ENCODE data around the gene TSPAN14. TPM values are rescaled to one million over a fixed set of nuclear protein-coding genes. Genes with fewer than 3 reads are reported as not detected.

Gene TSPAN14
- total RNA-seq, 1 donor from 2014 or later, result 35.7 TPM

DNA sequence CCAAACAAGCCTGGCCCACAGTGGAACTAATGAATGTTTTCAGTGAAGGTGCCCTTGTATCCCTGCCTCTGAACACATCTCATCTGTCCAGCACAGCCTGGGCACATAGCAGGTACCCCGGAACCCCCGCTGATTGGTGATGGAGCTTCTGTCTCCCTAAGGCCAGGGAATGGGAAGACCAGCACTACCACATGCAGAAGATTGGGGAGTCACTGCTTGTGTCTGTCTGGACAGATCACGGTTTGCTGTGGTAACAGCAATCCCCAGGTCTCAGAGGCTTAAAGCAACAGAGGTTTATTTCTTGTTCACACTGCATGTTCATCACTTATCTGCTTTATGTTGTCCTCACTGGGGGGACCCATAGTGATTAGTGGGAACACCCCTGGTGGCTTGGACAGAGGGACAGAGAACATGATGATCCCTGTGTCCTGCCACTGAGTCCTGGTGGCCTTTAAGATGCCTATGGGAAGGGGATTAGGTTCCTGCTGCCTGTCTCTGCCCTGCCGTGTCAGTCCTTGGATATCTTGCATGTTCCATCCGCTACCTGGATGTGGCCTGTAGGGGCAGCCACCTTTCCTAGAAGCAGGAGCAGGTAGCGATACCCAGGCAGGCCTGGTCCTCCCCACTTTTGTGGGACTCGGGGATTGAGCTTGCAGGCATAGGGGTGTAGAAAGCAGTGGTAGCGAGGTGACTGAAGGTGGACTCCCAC lies 3.6 kb downstream of the TSPAN14 start:
- DNase-seq, result no peak

DNA sequence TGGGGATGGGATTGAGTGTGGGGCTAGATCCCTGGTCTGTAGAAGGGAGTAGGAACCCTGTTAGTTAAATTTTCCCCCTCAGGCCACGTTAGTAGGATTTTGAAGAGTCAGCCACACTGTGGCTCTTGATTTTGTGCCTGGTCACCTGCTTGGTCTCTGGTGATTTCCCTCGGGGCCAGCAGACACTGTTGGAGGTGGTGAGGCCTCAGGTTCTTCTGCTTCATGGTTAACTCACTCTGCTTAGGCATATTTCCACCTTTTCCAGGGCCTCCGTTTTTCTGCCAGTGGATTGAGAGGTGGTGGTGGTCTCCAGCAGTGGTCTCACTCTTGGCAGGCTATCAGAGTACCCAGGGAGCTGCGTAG lies 4.1 kb downstream of the TSPAN14 start:
- no peak for DNase-seq

DNA sequence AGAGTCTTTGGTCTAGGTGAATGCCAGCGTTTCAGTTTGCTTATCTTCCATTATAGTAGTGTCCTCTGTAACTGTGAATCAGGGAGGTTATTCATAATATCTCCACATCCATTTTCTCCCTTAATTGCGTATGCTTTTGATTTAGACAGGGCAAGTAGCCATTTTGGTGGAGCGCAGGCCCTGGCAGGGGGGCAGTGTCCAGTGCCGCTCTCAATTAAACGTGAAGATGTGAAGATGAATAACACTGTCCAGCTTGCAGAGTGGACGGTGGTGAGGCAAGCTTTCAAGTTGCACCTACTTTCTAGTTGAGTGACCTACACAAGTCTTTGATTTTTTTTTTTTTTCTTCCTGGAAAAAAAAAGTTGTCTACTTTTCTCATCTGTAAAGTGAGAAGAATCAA lies 4.5 kb downstream of the TSPAN14 start:
- no peak for DNase-seq

DNA sequence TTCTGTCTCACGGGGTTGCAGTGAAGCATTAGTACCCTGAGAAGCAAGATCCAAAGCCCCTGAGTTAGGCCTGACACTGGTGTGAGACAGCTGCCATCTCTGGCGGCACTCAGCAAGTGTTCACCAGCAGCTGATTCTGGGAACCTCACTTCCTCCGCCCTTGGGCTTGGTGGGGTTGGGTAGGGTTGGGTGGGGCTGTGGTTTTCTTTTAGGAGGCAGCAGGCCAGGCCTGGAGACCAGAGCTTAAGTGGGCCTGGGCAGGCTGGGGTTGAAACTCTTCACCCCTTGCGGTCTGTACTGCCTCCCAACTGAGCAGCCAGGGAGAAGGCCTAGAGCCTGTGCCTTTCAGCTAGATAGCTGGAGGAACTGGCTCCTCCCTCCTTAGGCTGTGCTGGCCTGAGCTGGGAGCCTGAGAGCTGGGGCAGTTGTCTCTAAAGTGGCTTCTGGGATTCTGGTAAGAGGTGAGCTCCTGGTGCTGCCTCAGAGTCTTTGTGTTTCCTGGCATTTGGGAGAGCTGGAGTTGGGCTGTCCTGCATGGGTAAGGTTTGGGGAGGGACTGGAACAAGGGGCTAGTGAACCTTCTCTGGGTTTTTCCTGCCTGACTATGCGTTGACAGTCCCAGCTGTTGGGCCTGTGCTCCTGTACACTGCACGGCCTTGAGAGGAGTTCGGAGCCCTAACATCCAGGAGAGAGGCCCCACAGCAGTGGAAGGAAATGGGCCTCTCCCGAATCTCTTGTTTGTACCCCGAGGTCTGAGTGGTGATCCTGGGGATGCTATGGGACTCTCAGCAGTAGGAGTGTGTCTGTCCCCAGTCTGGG lies 5.1 kb downstream of the TSPAN14 start:
- no peak for DNase-seq

DNA sequence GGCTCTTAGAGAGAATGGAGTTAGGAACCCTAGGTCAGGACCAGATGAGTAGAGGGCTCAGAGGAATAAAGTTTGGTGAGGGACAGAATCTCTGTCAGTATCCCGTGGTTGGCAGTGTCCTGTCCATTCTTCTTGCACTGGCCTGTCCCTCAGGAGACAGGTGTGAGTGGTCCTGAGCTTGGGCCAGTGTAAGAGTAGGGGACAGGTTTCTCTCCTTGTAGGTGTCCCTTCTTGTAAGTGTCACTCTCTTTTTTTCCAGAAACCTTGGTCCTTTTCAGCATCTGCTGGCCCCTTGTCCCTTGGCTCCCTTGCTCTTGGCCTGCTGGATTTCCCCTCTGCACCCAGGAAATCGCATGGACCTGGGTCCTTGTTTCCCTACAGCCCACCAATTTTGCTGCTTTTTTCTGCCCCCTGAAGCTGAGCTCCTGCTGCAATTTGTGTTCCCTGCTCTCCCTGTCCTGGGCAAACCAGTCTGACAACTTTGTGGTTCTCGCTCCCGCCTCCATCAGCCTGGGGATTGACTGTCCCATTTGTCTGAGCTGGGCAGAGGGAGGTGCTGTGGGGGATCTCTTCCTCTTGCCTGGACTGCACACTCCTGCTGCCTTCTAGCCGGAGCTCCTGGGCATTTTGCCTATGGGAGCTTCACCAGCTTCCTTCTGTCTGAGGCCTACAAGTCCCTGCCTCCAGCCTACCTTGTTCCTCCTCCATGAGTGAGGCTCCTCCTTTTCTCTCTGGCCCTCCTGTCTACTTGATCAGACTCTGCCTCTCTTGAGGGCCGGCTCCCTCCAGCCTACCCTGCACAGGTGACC lies 6.5 kb downstream of the TSPAN14 start:
- DNase-seq, result peak; percentile 73

DNA sequence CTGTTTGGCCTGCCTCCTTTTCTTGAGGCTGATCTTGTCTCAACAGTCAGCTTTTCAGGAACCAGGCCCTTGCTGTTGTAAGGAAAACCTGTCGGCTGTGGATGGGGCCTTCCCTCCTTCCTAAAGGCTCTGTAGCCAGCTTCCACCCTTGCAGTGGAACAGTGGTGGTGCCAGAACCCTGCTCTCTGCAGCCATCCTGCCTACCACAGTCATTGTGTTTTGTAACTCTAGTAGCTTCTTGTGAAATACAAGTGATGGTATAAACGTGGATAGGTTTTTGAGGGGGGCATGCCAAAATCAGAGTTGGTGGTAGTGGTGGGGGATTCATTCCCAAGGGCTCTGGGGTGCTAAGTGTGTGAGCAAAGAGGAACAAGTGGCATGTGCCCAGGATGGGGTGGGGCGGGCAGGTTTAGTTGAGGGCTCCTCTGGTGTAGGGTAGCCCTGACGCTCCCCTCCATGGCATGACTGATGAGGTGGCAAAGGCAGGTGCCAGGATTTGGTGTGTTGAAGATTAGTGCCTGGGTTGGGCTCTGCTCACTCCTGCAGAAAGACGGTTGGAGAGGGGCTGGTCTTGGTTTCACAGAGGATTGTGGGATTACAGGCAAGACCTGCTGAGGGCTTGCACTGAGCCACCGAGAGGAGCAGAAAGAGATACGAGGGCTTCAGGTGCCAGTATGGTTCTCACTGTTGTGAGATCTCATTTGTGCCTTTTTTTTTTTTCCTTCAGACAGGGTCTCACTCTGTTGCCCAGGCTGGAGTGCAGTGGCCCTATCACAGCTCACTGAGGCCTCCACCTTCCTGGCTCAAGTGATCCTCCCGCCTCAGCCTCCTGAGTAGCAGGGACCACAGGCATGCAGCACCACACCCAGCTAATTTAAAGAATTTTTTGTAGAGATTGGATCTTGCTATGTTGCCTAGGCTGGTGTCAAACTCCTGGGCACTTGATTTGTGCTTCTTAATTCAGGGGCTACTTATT lies 7.4 kb downstream of the TSPAN14 start:
- DNase-seq, result no peak

DNA sequence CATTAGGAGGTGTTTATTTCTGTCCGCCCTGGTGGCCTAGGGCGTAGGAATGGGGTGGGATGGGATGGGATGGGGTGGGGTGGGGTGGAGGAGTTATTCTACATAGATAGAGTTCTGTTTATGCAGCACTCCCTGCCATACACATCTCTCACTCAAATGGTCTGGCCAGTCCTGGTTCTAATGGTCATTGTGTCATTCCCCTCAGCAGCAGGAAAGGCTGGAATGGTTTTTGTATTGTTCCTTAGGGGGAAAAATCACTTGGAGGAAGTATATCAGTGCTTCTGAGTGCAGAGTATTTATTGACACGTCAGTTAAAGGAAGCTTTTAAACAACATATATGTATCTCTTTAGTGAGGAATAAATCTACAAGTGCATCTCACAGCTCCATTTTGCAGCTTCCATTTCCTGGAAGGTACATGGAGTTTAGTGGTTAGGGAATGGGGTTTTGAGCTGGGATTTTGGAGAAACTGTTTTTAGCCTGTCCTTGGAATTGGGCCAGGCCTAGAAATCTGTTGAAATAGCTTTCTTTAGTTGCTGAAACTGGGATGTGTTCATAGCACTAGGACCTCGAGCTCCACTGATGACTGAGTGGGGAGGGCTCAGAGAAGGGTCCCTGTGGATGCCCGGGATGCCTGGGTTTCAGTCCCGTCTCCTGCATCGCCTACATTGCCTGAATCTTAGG lies 8.3 kb downstream of the TSPAN14 start:
- peak; percentile 41 for DNase-seq

DNA sequence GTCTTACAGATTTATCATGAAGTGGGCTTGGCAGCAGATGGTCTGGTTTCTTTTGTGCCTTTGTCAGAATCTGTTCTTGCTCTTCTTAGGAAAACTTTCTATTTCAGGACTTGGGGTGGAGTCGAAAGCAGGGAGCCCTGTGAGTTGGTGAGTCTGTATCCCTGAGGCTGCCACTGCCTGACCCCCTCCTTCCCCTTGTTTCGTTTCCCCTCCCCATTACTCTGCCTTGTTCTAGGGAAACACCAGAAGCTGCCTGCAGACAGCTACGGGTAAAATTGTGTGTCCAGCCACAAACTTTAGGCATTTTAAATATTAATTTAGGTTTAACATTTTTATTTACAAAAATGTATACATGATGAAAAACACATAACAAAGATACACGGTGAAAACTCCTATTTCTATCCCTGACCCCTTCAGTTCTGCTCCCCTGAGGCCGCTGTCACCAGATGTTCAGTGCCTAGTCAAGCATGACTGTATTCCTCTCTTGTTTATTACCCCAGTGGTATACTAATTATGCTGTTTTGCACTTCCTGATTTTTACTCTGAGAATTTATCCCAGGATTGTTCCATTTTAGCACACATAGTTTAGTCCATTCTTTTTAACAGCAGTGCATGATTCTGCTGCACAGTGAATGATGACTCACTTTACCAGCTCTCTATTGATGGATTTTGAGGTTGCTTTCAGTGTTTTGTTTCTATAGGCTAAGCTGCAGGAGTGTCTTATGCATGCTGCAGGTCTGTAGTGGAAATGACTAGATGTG lies 9.1 kb downstream of the TSPAN14 start:
- no peak for DNase-seq

DNA sequence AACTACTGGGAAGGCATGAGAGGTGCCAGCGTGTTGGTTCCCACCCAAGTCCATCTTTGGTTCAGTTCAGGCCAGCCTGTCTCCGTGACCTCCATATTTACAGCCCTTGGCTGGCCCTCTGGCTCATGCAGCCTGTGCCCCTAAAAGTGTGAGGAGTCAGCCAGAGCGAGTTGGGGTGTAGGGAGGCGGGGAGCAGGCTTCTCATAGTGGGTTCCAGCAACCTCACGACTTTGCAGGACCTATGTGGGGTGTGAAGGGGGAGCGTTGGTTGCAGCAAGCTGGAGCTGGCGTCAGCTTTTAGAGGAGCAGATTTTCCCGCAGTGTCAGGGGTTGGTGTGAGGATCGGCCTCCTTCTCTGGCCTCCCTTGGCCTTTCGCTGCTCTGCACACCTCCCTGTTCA lies 9.8 kb downstream of the TSPAN14 start:
- no peak for DNase-seq

DNA sequence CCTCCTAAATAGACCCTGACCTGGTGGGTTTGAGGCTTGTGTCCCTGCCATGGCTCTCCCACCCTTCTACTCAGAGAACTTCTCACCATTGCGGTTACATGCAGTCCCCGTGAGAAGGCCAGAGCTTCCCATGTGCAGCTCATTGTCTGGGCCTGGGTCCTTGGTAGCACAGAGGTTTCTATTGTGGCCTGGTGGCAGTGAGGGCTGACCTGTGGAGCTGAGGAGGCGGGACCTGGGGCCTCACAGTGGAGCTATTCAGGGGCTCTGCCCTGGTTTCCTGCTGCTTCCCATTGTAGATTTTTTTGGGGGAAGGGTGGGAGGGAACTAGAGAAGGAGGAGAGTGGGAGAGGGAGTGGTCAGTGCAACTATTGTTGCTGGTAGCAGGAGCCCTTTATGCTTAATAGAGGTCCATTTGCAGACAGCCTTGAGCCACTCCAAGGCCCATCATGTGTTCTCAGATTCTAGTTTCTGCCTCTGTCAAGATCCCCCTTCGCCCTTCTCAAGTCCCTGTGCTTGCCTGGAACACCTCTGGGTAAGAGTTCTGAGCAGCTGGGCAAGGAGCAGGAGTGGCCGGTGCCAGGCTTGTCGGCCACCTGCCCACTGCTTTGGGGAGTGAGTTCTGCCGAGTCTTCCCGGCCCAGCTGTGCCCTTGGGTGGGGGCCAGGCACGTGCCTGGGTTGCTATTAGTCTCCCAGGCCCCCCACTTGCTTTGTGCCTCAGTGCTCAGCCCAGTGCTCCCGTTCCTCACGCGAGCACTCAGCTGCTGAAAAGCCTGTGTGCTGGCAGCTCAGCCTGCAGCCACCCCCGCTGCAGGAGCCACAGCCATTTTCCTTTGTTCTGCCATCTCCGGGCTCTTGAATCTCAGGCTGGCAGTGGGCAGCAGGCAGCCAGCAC lies 10.7 kb downstream of the TSPAN14 start:
- DNase-seq, result peak; percentile 73

DNA sequence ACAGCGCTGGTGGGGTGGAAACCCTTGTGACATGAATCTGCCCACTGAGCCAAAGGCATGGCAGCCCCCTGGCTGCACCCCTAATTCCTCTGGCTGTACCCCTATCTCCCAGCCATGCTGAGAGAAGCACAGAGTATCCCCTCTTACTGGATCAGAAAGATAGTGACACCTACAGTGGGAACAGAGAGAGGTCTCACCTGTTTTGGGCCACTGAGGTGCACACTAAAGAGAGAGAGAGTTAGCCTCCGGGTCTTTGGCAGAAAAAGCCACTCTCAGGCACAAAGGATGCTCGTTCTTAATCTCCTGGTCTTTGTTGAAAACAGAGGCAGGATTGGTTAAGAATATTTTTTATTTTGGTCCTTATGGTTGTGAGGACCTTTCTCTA lies 11.3 kb downstream of the TSPAN14 start:
- DNase-seq, result no peak

DNA sequence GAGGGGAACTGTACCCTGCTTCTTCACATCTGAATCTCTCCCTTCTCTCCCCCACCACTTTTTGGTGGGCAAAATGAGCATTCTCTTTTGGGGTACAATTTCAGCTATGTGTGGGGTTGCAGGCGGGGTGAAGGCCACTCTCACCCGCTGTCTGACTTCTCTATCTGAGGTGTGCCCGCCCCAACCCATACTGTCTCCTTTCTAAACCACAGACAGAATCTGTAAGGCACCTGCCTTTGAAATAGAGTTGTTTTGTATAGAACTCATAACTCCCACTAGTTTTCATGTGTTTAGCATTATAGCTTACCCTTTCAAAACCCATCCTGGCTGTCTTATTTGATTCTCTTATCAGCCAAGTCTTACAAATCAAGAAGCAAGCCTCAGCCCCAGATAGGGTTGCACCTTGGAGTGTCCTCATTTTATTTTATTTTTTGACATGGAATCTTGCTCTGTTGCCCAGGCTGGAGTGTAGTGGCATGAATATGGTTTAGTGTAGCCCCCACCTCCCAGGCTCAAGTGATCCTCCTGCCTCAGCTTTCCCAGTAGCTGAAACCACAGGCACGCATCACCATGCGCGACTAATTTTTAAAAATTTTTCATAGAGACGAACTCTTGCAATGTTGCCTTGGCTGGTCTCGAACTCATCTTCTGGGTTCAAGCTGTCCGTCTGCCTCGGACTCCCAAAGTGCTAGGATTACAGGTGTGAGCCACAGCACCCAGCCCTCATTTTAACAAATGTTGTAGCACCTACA lies 11.9 kb downstream of the TSPAN14 start:
- no peak for DNase-seq

DNA sequence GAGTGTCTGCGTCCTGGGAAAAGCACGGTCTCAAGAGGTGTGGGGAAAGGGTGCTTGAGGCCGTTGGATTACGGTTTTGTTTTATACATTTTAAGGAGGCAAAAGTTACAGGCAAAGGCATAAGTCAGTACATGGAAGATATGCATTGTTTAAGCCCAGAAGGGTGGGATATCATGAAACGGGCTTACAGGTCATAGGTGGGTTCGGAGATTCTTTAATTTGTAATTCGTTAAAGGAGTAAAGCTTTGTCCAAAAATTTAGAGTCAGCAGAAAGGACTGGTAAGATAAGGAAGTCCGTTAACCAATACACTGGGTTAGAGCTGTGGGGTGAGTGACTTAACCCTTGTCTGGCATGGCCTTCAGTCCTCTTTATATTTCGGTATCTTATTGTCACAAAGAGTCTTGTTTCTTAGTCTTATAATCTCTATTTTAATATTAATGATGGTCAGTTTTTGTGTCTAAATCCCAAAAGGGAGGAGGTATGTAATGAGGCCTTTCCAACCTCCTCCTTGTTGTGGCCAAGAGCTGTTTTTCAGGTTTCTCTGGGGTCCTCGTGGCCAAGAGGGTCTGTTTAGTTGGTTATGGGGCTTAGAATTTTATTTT lies 12.7 kb downstream of the TSPAN14 start:
- no peak for DNase-seq

DNA sequence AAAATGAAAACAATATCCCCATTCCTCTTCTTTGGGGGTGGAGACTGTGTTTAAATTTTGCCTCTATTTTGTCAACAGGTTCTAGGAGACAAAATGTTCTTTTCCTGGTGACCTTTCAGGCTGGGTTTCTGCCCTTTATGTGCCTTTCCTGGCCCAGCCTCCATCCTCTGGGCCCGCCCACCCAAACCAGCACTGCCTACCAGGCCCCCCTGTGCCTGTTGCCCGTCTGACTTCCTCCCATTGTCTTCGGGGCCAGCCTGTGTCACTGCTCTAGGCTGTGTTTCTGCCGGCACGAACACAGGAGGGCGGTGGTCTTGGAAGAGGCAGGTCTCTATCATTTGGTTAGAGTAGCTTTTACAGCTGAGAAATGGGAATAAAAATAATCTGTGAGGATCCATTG lies 13.9 kb downstream of the TSPAN14 start:
- no peak for DNase-seq

DNA sequence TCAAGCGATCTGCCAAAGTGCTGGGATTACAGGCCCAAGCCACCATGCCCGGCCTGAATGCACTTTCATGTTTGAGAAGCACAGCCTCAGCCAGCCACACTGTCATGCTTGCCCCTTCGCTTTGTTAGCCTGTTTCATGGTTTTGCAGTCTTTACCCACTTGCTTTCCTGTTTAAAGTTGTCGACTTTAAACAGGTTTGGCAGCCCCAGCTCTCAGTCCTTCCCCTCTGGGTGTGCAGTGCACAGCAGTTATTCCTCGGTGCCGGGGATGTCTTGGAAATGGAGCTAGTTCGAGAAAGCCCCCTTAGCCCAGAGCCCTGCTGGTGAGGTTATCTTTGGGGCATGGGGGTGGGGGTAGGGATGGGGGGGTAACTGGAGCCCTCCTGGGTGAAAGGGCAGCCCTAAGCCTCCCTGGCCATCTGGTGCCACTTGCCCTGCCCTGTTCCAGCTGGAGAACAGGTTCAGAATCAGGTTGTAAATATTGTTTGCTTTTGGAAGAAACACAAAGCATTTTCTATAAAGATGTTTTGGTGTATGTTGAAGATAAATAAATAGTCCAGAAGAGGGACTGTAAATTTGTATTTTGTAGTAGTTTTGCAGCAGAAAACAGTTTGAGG lies 14.8 kb downstream of the TSPAN14 start:
- no peak for DNase-seq

DNA sequence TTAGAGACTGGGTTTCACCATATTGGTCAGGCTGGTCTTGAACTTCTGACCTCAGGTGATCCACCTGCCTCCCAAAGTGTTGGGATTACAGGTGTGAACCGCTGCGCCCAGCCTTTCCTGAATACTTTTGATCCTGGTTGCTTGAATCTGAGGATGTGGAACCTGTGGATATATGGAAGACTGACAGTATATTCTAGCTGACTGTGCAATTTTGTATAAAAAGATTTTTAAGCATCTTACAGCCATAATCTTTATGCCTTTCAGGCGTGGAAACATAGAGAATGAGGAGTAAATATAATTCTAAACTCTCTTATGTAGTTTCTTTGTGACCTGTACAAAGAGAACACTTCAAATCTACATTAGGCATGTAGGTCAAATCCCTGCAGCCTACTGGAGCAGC lies 16.2 kb downstream of the TSPAN14 start:
- DNase-seq, result no peak

DNA sequence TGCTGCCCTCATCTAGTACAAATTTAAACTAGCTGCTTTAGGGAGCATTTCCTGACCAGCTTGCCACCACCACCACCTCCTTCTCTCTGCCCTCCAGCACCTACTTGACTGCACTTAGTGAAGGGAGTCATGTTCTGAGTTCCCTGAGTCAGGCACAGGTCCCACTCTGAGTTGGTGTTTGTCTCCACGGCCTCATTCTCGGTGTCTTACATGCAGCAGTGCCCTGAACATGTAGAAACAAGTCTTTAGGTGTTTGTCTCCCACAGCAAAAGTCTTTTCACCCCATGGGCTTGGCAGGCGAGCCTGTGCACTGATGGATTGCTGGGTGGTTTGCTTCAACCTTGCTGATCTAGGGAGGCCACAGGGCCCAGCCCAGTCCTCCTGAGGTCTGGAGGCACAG lies 16.9 kb downstream of the TSPAN14 start:
- DNase-seq, result no peak

DNA sequence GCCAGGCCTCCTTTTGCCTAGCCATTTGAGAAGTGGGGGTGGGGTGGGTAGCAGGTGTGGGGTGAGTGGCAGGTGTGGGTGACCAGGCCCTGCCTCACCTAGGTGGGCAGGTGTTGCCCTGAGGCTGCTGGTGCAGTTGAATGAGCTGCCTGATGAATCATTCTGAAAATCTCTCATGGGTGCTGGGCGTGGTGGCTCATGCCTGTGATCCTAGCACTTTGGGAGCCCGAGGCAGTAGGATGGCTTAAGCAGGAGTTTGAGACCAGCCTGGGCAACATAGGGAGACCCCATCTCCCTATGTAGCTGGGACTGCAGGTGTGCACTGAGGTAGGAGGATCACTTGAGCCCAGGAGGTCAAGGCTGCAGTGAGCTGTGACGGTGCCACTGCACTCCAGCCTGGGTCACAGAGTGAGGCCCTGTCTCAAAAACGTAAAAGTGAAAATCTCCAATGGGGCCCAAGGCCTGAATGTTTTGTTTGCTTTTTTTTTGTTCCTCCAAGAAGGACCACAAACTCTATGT lies 17.7 kb downstream of the TSPAN14 start:
- DNase-seq, result no peak

All from occipital lobe (tissue), 2 donors.